HG03565 (cell line): ENCODE measurements around the gene RET.

Experiments used
- ATAC-seq: cut with Tn5 transposase; IDR thresholded peaks from one replicate; pipeline ENCODE4 v1.9.1; 2021; ENCODE audit warnings: mild to moderate bottlenecking, moderate library complexity; ENCODE audit not compliant: unreplicated experiment

RET gene

GRCh38 chr10:43076876-43077420 lies at the start of gene RET:
Gene RET, plus strand, starts transcription at chr10:43077069. Its CDS starts 190 bp downstream, at chr10:43077259.
- ATAC-seq, result no peak

GRCh38 chr10:43027331-43027955 lies 49.4 kb upstream of the RET start:
- ATAC-seq, result no peak

DNA sequence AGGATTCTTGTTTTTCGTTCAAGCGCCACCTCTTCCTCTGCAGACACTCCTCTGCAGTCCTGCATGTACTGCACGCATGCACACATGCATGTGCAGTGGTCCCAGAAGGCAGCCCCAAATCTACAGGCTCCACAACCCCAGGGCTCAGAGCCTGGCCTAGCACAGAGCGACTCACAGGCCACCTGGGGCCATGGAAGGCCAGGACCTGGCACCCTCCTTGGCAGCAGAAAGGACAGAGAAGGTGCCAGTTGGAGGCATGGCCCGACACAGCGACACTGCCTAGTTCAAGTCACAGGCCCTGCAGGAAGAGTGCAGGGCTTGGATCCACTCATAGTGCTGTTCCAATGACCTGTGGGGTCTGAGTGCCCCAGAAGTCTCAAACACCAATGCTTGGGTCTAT lies 48.7 kb upstream of the RET start:
- ATAC-seq, result no peak

GRCh38 chr10:43029043-43029442 lies 47.8 kb upstream of the RET start:
- ATAC-seq, result no peak

DNA sequence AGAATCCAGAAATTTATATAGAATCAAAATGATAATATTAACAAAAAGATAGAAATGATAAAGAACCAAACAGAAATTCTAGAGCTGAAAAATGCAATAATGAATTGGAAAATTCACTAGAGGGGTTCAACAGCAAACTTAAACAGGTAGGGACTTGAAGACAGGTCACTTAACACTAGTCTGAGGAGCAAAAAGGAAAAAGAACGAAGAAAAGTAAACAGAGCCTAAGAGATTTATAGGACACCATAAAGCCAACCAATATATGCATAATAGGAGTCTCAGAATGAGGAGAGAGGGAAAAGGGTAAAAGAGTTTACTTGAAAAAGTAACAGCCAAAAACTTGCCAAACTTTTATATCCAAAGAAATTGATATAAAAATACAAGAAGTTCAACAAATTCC lies 44.3 kb upstream of the RET start:
- ATAC-seq, result no peak

DNA sequence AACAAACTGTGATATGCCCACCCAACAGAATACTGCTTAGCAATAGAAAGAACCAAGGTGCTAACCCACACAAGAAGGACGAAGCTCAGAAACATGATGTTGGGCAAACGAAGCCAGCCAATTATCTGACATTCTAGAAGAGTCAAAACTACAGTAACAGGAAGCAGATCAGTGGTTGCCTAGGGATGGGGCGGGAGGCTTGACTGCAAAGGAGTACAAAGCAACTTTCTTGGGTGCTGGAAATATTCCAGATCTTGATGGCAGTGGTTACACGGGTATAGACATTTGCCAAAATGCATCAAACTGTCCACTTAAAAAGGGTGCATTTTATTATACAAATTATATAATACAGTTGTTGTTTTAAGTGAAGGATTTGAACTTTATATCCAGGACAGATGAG lies 41.1 kb upstream of the RET start:
- no peak for ATAC-seq

- ATAC-seq, result no peak
Measured at GRCh38 chr10:43036481-43037428, 40.1 kb upstream of the RET start.

DNA sequence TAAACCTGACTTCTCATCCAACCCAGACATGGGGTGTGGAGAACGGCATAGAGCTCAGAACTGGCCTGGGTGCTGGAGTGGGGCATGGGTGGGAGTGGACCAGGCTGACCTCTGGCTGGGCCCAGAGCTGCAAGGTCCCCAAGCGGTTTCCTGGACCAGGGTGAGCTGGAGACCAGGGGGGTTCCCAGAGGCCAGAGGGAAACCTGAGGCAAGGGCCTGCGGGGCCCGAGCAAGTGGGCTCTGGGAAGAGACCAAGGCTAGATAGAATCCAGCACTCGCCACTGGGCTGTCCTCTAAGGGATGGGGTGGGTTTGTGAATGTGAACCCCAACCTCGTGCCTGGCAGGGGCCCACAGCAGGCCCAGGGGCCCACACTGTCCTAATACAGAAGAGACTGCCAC lies 39.4 kb upstream of the RET start:
- no peak for ATAC-seq

DNA sequence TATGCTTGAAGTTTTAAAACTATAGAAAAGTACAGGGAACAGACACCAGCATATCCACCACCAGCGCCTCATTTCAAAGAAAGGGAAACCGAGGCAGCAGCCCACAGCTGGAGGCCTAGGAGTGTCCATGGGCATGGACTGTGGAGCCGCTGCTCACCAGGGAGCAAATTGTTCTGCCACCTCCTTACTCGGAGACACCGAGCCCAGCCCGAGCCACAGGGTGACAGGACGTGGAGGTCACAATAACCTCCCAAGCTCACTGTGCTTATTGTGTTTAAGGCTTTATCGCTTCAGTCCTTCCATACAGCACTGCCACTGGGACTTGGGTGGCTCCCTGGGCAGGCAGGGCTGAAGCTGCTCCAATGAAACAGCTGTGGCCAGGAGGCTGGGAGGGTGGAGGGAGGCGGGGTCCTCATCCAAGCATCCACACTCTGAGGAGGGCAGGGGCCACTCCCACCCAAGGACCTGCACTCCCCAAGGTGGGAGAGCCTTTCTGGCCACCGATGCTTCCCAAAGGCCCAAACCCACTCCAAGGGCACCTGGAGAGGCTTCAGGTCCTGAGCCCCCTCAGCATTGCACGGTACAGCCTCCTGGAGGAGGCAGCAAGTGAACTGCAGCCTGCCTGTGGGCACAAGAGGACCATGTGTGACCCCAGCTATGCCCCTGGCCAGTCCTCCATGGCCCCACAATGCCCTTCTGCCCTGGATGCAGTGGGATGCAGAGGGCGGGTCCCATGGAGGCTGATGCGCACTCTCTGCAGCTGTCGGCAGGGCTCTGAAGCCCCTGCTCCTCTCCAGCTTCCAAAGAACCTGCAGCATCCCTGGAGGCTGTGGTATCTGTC lies 38.7 kb upstream of the RET start:
- no peak for ATAC-seq

- no peak for ATAC-seq
Measured at GRCh38 chr10:43038783-43039623, 37.9 kb upstream of the RET start.

DNA sequence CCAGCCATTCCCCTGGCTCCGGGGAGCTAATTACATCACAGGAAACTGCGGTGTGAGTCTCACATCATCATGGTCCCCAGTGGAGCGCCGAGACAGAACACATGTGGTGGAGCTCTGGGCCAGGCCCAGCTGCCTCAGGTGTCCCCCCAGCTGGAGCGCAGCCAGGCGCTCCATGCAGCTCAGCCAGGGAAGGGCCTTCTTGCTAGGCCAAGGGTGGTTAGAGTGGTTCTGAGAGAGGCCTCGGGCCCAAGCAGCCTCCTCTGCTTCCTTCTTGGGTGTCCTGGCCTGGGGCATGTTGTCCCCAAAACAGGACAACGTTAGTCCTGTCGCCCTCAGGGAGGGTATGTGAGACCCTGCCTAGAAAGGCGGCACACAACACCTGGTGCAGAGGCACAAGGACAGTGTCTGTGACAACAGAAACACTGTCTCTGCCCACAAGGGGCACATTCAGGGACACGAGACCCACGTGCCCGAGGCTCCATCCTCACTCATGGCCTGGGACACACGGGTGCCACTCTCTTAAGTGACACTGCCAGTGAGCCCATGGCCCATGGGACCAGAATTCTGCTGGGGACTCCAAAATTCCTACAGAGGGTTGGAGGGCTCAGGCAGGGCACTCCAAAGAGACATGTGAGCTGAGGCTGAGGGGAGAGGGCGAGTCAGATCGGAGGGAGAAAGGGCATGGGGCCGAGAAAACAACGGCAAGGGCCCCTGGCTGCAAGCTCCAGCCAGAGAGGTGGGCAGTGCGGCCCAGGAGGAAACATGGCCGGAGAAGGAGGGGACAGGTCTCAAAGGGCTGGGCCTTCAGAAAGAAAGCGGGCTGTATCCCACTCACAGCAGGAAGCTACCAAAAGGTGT lies 37.0 kb upstream of the RET start:
- no peak for ATAC-seq

GRCh38 chr10:43040482-43041256 lies 36.2 kb upstream of the RET start:
- no peak for ATAC-seq

- ATAC-seq, result no peak
Measured at GRCh38 chr10:43041422-43042342, 35.2 kb upstream of the RET start.

- ATAC-seq, result no peak
Measured at GRCh38 chr10:43042503-43043341, 34.1 kb upstream of the RET start.

- ATAC-seq, result no peak
Measured at GRCh38 chr10:43043342-43043772, 33.5 kb upstream of the RET start.

DNA sequence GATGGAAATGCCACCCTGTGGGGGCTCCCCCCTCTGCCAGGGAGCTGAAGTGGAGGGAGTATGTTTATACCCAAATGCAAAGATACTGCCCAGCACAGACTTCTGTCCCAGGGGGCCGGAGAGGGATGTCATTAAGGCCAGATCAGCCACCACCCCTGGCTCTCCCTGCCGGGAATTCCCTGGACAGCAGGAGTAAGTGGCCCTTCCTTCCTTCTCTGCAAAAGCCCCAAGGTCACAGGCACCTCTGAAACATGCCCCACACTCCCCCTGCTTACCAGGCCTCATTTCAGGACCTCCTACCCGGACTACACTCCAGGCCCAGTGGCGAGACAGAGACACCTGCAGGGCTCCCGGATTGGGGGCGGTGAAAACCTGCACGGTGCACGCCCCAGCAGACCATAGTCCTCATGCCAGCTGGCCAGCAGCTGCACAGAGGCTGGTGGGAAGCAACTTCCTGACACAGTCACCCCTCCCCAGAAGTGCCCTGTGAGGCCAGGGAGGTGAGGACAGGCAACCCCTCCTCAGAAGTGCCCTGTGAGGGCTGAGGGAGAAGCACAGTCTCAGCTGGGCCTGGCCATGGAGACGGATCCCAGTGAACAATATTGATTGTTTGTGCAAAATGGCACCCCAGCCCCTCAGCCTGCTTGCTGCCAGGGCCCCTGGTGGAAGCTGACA lies 33.0 kb upstream of the RET start:
- ATAC-seq, result no peak
